Keratinocyte (primary cell): Measurements from ENCODE around the gene CHAF1A. TPM values are rescaled to one million over a fixed set of nuclear protein-coding genes. Genes with fewer than 3 reads are reported as not detected.

ENCODE experiments used
- DNase-seq: peaks from one replicate; pipeline ENCODE4 v3.0.0-alpha.2; 2011; ENCODE audit warnings: low read depth, missing footprints, low spot score
- FAIRE-seq: peaks from 2 replicates; lab custom pipeline; 2011; peaks lifted over from hg19 to GRCh38; lab: Jason Lieb, UNC
- H2AFZ ChIP-seq: 2 replicates; pipeline ENCODE4 v1.6.0; 2012; ENCODE audit warnings: low read length, control low read depth, inconsistent platforms; ENCODE audit not compliant: control insufficient read depth
- H3K27ac ChIP-seq: 2 replicates; pipeline ENCODE4 v1.5.1; 2011; ENCODE audit warnings: low read length; ENCODE audit not compliant: control insufficient read depth, insufficient read depth
- H3K27me3 ChIP-seq: 3 replicates; pipeline ENCODE4 v1.6.0; 2011; ENCODE audit warnings: low read length; ENCODE audit not compliant: control insufficient read depth, insufficient read depth; ENCODE audit errors: extremely low read depth
- H3K36me3 ChIP-seq, 2 experiments: 2 replicates in 1 of 2; 3 replicates in 1 of 2; pipeline ENCODE4 v1.5.1; 2011; ENCODE audit warnings: low read length in 2 of 2, mild to moderate bottlenecking in 1 of 2; ENCODE audit not compliant: control insufficient read depth in 2 of 2, insufficient read depth in 2 of 2; ENCODE audit errors: extremely low read depth in 1 of 2
- H3K4me1 ChIP-seq: 3 replicates; pipeline ENCODE4 v1.5.1; 2011; ENCODE audit warnings: low read length; ENCODE audit not compliant: control insufficient read depth, insufficient read depth; ENCODE audit errors: extremely low read depth
- H3K4me2 ChIP-seq: 3 replicates; pipeline ENCODE4 v1.6.0; 2011; ENCODE audit warnings: low read depth, low read length; ENCODE audit not compliant: control insufficient read depth, insufficient read depth; ENCODE audit errors: extremely low read depth
- H3K4me3 ChIP-seq, 3 experiments: fragments of 200-600 bp in 1 of 3; sonication (generic) in 1 of 3; 2 replicates in 2 of 3; 3 replicates in 1 of 3; pipeline ENCODE4 v1.5.1; 2011 to 2016; ENCODE audit warnings: low read length in 3 of 3, mild to moderate bottlenecking in 3 of 3, control low read depth in 2 of 3, inconsistent platforms in 1 of 3, low read depth in 1 of 3, mixed read lengths in 1 of 3, mixed run types in 1 of 3, moderate library complexity in 1 of 3; ENCODE audit not compliant: control insufficient read depth in 2 of 3, insufficient read depth in 2 of 3; ENCODE audit errors: extremely low read depth in 1 of 3
- H3K79me2 ChIP-seq: 2 replicates; pipeline ENCODE4 v1.6.0; 2012; ENCODE audit warnings: low read length; ENCODE audit not compliant: control insufficient read depth, insufficient read depth
- H3K9ac ChIP-seq: 3 replicates; pipeline ENCODE4 v1.6.0; 2011; ENCODE audit warnings: low read length; ENCODE audit not compliant: control insufficient read depth, insufficient read depth; ENCODE audit errors: extremely low read depth
- H3K9me1 ChIP-seq: 3 replicates; pipeline ENCODE4 v1.6.0; 2011; ENCODE audit warnings: low read length; ENCODE audit not compliant: control insufficient read depth, insufficient read depth; ENCODE audit errors: extremely low read depth
- H3K9me3 ChIP-seq: 2 replicates; pipeline ENCODE4 v1.5.1; 2012; ENCODE audit warnings: low read depth, low read length; ENCODE audit not compliant: control insufficient read depth
- H4K20me1 ChIP-seq: 3 replicates; pipeline ENCODE4 v1.6.0; 2011; ENCODE audit warnings: low read length; ENCODE audit not compliant: control insufficient read depth, insufficient read depth; ENCODE audit errors: extremely low read depth
- EZH2 ChIP-seq: IDR thresholded peaks from one replicate; pipeline ENCODE4 v1.6.1; 2012; ENCODE audit warnings: inconsistent platforms, mild to moderate bottlenecking, low read length, moderate library complexity
- dilution Hi-C: fragments of 300-500 bp; cut with MboI; formaldehyde crosslinking; loops from one replicate; pipeline ENCODE4 v1.7.0; 2020; ENCODE audit warnings: low sequenced_read_pairs; ENCODE audit not compliant: extremely low pct_ligation_motif_present
- polyA plus RNA-seq, 5 experiments: library from polyadenylated mRNA; depleted of rRNA in 3 of 5; stranded (reverse) in 3 of 5; stranded (forward) in 1 of 5; unstranded in 1 of 5; fragments of >200 nt; gene quantifications; 1 replicate in 1 of 5; 2 replicates in 3 of 5; 3 replicates in 1 of 5; pipeline versions ENCODE4 v1.2.1 to v1.2.3, GENCODE V29; 2011 to 2012; ENCODE audit warnings: missing spikeins in 2 of 5, low read depth in 1 of 5, low replicate concordance in 1 of 5
- TF ChIP-seq, protein P1 (sequence below), 3 experiments: IDR thresholded peaks in 1 of 3; conservative IDR thresholded peaks in 1 of 3; optimal IDR thresholded peaks in 1 of 3; 2 replicates in 2 of 3; 3 replicates in 1 of 3; pipeline versions ENCODE3 to v1.5.1; 2011; ENCODE audit warnings: low read length in 3 of 3, mild to moderate bottlenecking in 3 of 3, moderate library complexity in 2 of 3, control low read depth in 1 of 3, inconsistent platforms in 1 of 3; ENCODE audit not compliant: insufficient read depth in 2 of 3; ENCODE audit errors: extremely low read depth in 1 of 3

Gene CHAF1A
- polyA plus RNA-seq, 1 donor (not counting 4 experiments of a cell fraction or from before 2014, with no cell fraction given), result 10.6 TPM

DNA sequence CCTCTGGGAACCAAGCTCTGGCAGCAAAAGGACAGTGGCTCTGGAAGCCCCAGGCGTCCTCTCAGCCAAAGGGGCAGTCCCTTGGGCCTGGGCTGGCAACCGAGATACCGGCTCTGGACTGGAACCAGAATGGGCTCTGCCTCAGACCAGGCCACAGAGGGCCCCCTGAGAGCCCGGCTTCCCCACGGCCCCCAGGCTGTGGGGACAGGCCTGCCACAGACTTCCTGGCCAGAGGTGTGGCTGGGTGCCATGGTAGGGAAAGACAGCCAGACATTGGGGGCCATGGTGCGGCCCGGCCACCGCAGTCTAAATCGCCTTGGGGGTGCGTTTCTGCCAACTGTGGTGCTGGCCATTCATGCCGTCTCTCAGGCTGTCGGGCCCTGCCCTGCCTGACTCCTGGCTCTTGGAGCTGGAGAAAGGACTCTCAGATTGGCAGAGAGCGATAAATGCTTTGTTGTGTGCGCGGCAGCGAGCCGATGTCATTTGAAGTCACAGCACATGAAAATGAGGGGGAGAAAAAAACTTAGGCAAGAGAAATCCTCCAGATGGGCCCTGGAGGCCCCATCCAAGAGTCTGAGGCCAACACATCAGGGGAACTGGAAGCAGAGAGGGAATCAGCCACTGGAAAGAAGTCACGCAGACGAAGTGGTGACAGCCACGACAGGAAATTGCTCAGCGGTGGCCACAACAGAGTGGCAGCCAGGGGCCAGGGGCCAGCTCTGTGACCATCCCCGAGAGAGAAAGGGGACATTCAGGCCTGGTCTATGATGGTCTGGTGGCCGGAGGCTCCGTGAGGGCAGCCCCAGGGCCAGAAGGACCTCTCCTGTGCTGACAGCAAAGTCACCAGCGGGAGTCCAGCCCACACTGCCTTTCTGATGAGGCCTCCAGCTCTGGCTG lies 28.6 kb upstream of the CHAF1A start:
- TF ChIP-seq, protein P1, sequence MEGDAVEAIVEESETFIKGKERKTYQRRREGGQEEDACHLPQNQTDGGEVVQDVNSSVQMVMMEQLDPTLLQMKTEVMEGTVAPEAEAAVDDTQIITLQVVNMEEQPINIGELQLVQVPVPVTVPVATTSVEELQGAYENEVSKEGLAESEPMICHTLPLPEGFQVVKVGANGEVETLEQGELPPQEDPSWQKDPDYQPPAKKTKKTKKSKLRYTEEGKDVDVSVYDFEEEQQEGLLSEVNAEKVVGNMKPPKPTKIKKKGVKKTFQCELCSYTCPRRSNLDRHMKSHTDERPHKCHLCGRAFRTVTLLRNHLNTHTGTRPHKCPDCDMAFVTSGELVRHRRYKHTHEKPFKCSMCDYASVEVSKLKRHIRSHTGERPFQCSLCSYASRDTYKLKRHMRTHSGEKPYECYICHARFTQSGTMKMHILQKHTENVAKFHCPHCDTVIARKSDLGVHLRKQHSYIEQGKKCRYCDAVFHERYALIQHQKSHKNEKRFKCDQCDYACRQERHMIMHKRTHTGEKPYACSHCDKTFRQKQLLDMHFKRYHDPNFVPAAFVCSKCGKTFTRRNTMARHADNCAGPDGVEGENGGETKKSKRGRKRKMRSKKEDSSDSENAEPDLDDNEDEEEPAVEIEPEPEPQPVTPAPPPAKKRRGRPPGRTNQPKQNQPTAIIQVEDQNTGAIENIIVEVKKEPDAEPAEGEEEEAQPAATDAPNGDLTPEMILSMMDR (optimal IDR thresholded peaks at IDR 0.05 in 1 of 3, IDR thresholded peaks at IDR 0.05 in 1 of 3, conservative IDR thresholded peaks at IDR 0.05 in 1 of 3; ENCODE audit: extremely low read depth in 1 of 3, insufficient read depth in 2 of 3, low read length in 3 of 3), result no peak
- no peak for TF ChIP-seq EZH2
- no peak for FAIRE-seq
- Histone ChIP-seq H3K4me2 (peak overlapping the region; percentile 78), H2AFZ (no peak overlapping the region), H3K4me1 (peaks cover 66% of the 10 kb centered on the region), H4K20me1 (peaks cover 12% of the 10 kb centered on the region), H3K9ac (peak overlapping the region; percentile 77), H3K79me2 (peaks cover 73% of the 10 kb centered on the region), H3K9me3 (no peaks in the 10 kb centered on the region), H3K27ac (peak overlapping the region; percentile 83), H3K9me1 (peaks cover 8% of the 10 kb centered on the region), H3K4me3 (no peak overlapping the region), H3K27me3 (no peaks in the 10 kb centered on the region), H3K36me3 (peaks cover 2 to 4% of the 10 kb centered on the region in 2 experiments)
- dilution Hi-C loops, result no loop called here
- DNase-seq, result no peak

DNA sequence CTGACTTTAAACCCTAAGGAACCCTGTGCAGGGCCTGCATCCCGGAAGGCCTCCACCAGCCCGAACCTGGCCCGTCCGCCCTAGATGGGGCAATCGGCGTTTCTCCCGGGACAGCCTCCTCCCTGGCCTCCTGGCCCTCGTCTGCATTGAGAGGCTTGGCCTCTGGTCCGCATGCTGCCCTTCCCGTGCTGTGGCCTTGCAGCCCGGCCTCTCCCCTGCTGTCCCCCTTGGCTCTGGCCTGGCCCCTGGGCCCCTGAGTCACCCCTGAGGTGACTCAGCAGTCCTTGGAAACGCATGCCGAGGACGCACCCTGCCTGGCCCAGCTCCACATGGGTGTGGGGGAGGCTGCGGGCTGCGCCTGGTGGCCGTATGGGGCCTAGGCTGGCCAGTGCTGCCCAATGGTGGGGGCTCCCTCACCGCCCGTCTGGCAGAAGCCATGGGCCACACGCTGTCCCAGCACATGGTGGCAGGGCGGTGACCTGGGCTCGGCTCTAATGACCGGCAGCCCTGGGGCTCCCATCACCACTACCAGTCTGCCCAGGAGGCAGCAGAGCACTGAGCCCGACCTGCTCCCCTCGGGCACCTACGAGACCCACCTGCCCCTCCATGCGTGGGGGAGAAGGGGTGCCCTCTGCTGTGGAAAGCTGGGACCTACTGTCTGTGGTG lies 27.8 kb upstream of the CHAF1A start:
- H3K9ac ChIP-seq, result peak overlapping the region; percentile 77
- H3K9me3 ChIP-seq, result no peaks in the 10 kb centered on the region
- dilution Hi-C loops, result no loop called here
- H3K4me2 ChIP-seq, result peak overlapping the region; percentile 78
- peaks cover 75% of the 10 kb centered on the region for H3K79me2 ChIP-seq
- no peak overlapping the region for H2AFZ ChIP-seq
- H3K4me1 ChIP-seq, result peaks cover 64% of the 10 kb centered on the region
- no peaks in the 10 kb centered on the region for H3K27me3 ChIP-seq
- peaks cover 8% of the 10 kb centered on the region for H3K9me1 ChIP-seq
- TF ChIP-seq EZH2, result no peak
- TF ChIP-seq, protein P1 (optimal IDR thresholded peaks at IDR 0.05 in 1 of 3, IDR thresholded peaks at IDR 0.05 in 1 of 3, conservative IDR thresholded peaks at IDR 0.05 in 1 of 3; ENCODE audit: extremely low read depth in 1 of 3, insufficient read depth in 2 of 3, low read length in 3 of 3), result peak in 1 of 3 experiments; percentile 16
- H3K36me3 ChIP-seq, result peaks cover 2 to 4% of the 10 kb centered on the region in 2 experiments
- no peak for FAIRE-seq
- DNase-seq, result no peak
- H3K27ac ChIP-seq, result peak overlapping the region; percentile 83
- H4K20me1 ChIP-seq, result peaks cover 16% of the 10 kb centered on the region
- H3K4me3 ChIP-seq, result no peak overlapping the region
